Measurements from ENCODE around the gene CDH12.
"Not testable (repeated sequence)": the region's sequence is repeated elsewhere in the genome, so short reads cannot be mapped to it uniquely, and the experiment has no call there.

Gene CDH12

DNA sequence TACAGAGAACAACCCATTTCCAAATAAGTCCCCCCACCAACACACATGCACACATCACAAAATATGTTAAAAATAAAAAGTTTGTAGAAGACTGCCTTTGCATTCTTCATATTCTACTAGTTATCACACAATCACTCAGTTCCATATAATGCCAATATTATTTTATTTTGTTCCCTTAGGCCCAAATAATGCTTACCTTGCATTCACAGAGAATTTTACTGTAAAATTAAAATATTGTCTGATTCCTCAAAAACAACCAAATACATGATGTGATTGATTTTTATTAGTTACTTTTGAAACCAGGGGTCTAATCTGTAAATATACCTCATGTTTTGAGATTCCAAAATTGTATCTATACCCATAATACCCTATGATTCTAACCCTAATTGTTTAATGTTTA lies 536.9 kb downstream of the CDH12 start:
- H3K4me3 ChIP-seq (ENCODE audit: low read length) = no peak overlapping the region
- TF ChIP-seq, protein P1, sequence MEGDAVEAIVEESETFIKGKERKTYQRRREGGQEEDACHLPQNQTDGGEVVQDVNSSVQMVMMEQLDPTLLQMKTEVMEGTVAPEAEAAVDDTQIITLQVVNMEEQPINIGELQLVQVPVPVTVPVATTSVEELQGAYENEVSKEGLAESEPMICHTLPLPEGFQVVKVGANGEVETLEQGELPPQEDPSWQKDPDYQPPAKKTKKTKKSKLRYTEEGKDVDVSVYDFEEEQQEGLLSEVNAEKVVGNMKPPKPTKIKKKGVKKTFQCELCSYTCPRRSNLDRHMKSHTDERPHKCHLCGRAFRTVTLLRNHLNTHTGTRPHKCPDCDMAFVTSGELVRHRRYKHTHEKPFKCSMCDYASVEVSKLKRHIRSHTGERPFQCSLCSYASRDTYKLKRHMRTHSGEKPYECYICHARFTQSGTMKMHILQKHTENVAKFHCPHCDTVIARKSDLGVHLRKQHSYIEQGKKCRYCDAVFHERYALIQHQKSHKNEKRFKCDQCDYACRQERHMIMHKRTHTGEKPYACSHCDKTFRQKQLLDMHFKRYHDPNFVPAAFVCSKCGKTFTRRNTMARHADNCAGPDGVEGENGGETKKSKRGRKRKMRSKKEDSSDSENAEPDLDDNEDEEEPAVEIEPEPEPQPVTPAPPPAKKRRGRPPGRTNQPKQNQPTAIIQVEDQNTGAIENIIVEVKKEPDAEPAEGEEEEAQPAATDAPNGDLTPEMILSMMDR (conservative IDR thresholded peaks at IDR 0.05; ENCODE audit: low read depth, low read length) = no peak
- DNase-seq (ENCODE audit: low read depth) = no peak

DNA sequence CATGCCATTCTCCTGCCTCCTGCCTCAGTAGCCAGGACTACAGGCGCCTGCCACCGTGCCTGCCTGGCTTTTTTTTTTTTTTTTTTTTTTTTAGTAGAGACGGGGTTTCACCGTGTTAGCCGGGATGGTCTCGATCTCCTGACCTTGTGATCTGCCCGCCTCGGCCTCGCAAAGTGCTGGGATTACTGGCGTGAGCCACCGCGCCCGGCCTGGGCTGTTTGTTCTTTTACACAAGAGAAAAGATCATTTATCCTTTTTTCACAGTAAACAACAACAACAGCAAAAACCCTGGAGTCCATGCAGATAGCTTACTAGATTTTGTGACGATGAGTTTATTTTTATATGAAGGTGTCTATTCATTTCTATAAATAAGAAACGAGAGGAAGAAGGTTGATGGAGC lies 538.1 kb downstream of the CDH12 start:
- not testable (repeated sequence) for DNase-seq (ENCODE audit: low read depth)

DNA sequence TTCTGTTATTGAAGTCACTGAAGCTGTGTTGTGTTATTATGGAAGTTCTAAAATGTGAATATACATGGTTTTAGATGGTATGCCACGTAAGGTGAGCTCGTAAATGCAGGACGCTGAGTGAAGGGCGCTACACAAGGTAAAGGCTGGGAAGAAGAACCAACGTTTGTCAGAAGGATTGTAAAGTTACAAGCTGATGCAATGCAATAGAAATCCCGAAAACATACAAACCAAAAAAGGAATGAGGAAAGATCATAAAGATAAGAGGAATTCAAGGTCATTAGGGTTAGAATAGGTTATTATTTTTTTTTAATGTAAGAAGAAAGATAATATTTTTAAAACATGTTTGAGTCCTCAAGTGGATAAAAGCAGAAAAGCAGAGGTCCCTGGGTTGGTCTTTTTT lies 538.6 kb downstream of the CDH12 start:
- TF ChIP-seq, protein P1 (conservative IDR thresholded peaks at IDR 0.05; ENCODE audit: low read depth, low read length) = no peak
- no peak overlapping the region for H3K4me3 ChIP-seq (ENCODE audit: low read length)
- DNase-seq (ENCODE audit: low read depth) = no peak

More for the DNA sequence above, 538.1 kb downstream of the CDH12 start:
- not testable (repeated sequence) for H3K4me3 ChIP-seq (ENCODE audit: low read length)

DNA sequence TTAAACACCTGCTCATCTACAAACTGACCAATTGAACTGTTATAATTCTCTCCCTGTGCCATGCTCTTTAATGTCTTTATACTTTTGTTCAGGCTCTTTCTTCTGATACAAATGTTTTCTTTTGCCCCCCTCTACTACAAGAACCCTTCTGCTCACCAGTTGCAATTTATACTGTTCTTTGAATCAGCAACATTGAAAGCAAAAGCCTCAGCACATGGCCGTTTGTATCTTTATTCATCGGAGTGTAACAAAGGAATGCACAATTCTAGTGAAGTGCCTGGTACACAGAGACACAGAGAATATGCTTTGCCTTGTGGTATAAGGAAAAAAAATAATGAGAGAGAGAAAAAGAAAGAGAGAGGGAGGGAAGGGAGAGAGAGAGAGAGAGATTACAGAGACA lies 547.1 kb downstream of the CDH12 start:
- TF ChIP-seq, protein P1 (conservative IDR thresholded peaks at IDR 0.05; ENCODE audit: low read depth, low read length) = no peak
- peak; percentile 66 for DNase-seq (ENCODE audit: low read depth)
- no peak overlapping the region for H3K4me3 ChIP-seq (ENCODE audit: low read length)

DNA sequence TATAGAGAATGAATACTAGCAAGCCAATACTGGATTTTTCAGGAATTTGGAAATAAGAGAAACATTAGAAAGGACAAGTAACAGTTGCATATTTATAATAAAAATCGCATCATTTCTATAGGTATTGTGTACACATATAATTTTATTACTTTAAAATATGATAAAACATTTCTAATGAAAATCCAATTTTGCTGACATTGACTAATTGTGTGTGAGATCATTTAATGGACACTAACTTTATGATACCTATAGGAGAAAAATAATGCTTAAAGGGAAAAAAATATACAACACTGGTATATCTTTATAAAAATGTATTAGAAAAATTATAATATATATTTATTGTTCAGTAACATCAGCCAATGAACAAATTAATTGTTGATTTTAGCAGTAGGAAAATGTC lies 557.3 kb downstream of the CDH12 start:
- no peak overlapping the region for H3K4me3 ChIP-seq (ENCODE audit: low read length)
- TF ChIP-seq, protein P1 (conservative IDR thresholded peaks at IDR 0.05; ENCODE audit: low read depth, low read length) = no peak
- DNase-seq (ENCODE audit: low read depth) = no peak

DNA sequence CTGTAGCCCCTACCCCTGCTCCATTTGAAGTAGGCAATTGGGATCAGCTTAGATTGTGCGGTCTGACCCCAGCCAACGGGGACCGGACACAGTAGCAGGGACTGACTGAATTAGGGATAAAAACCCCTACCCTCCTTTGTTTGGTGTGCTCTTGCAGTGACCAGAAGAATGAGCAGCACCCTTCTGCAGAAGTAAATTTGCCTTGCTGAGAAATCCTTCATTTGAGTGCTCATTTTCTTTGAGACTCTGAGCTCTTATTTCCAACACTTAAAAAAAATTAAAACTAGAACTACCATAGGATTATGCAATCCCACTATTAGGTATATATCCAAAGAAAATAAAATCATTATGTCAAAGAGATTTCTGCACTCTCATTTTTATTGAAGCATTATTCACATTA lies 560.0 kb downstream of the CDH12 start:
- DNase-seq (ENCODE audit: low read depth) = no peak
- no peak overlapping the region for H3K4me3 ChIP-seq (ENCODE audit: low read length)
- TF ChIP-seq, protein P1 (conservative IDR thresholded peaks at IDR 0.05; ENCODE audit: low read depth, low read length) = no peak

DNA sequence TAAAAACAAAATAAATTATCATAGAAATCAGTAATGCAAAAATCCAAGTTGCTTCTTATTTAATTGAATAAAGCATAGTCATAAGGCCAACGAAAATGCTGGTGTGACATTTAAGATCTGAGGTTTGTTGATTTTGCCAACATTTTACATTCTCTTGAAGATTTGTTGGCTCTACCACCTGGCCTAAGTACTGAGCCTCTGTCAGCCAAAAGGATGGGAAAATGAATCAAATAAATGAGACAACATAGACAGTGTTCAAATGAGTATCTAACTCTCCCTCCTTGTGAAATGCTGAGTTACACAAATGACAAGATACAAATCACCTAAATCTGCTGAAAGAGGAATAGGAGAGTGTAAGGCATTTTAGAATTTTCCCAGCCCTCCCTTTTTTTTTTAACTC lies 575.0 kb downstream of the CDH12 start:
- TF ChIP-seq, protein P1 (conservative IDR thresholded peaks at IDR 0.05; ENCODE audit: low read depth, low read length) = no peak
- no peak for DNase-seq (ENCODE audit: low read depth)
- H3K4me3 ChIP-seq (ENCODE audit: low read length) = no peak overlapping the region

DNA sequence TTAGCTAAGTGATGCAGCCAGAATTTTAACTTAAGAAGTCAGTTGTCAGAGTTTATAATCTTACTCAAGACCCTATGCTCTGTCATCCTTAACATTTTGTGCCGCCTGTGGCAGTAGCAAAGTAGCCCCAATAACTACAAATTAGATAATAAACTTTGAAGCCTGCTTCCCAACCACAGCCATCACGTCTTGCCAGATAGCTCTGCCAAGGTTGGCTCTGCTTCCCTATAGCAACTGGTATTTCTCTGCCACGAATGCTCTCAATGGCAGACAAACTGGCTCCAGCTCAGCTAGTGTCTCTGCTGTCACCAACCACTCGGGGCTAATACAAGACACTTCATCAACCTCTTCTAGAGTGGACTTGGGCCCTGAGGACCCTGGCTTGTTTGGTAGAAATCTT lies 576.1 kb downstream of the CDH12 start:
- no peak overlapping the region for H3K4me3 ChIP-seq (ENCODE audit: low read length)
- TF ChIP-seq, protein P1 (conservative IDR thresholded peaks at IDR 0.05; ENCODE audit: low read depth, low read length) = no peak
- DNase-seq (ENCODE audit: low read depth) = no peak

DNA sequence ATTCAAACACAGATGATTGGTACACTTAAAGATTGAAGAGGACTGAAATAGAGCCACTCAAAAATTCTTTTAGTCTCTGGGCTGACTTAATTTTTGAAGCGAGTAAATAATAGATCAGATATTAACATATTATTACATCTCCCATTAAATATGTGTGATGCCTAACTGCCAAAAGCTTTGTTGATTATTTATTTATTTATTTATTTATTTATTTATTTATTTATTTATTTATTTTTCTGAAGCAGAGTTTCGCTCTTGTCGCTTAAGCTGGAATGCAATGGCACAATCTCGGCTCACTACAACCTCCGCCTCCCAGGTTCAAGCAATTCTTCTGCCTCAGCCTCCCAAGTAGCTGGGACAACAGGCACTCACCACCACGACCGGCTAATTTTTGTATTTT lies 587.3 kb downstream of the CDH12 start:
- DNase-seq (ENCODE audit: low read depth); H3K4me3 ChIP-seq (ENCODE audit: low read length): not testable (repeated sequence)

Data from retinal pigment epithelial cell (primary cell).